MCF 10A (cell line): ENCODE measurements around the gene TULP4. TPM values are rescaled to one million over a fixed set of nuclear protein-coding genes. Genes with fewer than 3 reads are reported as not detected.

ENCODE experiments used
- BruUV-seq: library from RNA; stranded (reverse); fragments of 400-500 nt; replicated peaks from 2 replicates; lab custom pipeline; 2021; lab: Mats Ljungman, UMichigan
- CTCF ChIA-PET: fragments of 300-600 bp; sonication (Branson Sonifier 250); formaldehyde crosslinking; extraction: SDS; loops from one replicate; lab custom pipeline; 2021; ENCODE audit warnings: antibody characterized with exemption, inconsistent platforms; lab: Yijun Ruan, JAX
- POLR2A ChIA-PET: fragments of 300-600, 350-650 bp; sonication (Branson Sonifier 250); formaldehyde crosslinking; extraction: SDS; loops from one replicate; lab custom pipeline; 2020; ENCODE audit warnings: antibody characterized with exemption, inconsistent platforms; lab: Yijun Ruan, JAX
- DNase-seq: peaks from one replicate; pipeline ENCODE4 v3.0.0-alpha.2; 2018; ENCODE audit not compliant: unreplicated experiment
- H3K27ac Mint-ChIP-seq: one replicate; pipeline ENCODE4 v1.8.0; 2022; ENCODE audit warnings: mild to moderate bottlenecking, low read depth, mixed read lengths; ENCODE audit not compliant: unreplicated experiment
- H3K27me3 Mint-ChIP-seq: one replicate; pipeline ENCODE4 v1.8.0; 2022; ENCODE audit warnings: mixed read lengths; ENCODE audit not compliant: insufficient read depth, unreplicated experiment
- H3K36me3 Mint-ChIP-seq: one replicate; pipeline ENCODE4 v1.8.0; 2022; ENCODE audit warnings: mild to moderate bottlenecking, moderate library complexity, mixed read lengths; ENCODE audit not compliant: insufficient read depth, unreplicated experiment
- H3K4me1 Mint-ChIP-seq: one replicate; pipeline ENCODE4 v1.8.0; 2022; ENCODE audit warnings: mixed read lengths; ENCODE audit not compliant: insufficient read depth, unreplicated experiment
- H3K4me3 Mint-ChIP-seq: one replicate; pipeline ENCODE4 v1.8.0; 2022; ENCODE audit warnings: mild to moderate bottlenecking, moderate library complexity, mixed read lengths; ENCODE audit not compliant: unreplicated experiment
- H3K9me3 Mint-ChIP-seq: one replicate; pipeline ENCODE4 v1.8.0; 2022; ENCODE audit warnings: mixed read lengths; ENCODE audit not compliant: unreplicated experiment
- intact Hi-C: fragments of 100-400 bp; cut with micrococcal nuclease; formaldehyde crosslinking; loops from 2 replicates; pipeline ENCODE4 v1.14.1; 2022
- total RNA-seq: library from RNA; stranded (reverse); gene quantifications from 2 replicates; pipeline ENCODE4 v1.2.3, GENCODE V29; 2022
- TF ChIP-seq, protein P1 (sequence below): fragments of 200-600 bp; IDR thresholded peaks from one replicate; pipeline ENCODE4 v1.8.0; 2022; ENCODE audit warnings: antibody characterized with exemption, mild to moderate bottlenecking; ENCODE audit not compliant: unreplicated experiment

The TULP4 gene
- total RNA-seq, 1 experiment from 2014 or later: 64.2 TPM

- Mint-ChIP-seq H3K4me1 (peaks cover 9% of the 10 kb centered on the region), H3K9me3 (no peaks in the 10 kb centered on the region), H3K36me3 (peaks cover 66% of the 10 kb centered on the region), H3K4me3 (no peak overlapping the region), H3K27me3 (no peaks in the 10 kb centered on the region), H3K27ac (no peak overlapping the region)
- intact Hi-C loops: no loop called here
- BruUV-seq: no TSS peak
- no peak for DNase-seq
- ChIA-PET CTCF (interaction anchor here (0.6 kb wide), 1 partner anchor 1277 kb away, joined by 3 read pairs; no protein-coding TSS in a partner anchor), POLR2A (interaction anchor here (1.4 to 1.6 kb wide), 2 partner anchors 45 to 134 kb away, joined by 4 to 5 read pairs; no protein-coding TSS in a partner anchor)
- TF ChIP-seq, protein P1, sequence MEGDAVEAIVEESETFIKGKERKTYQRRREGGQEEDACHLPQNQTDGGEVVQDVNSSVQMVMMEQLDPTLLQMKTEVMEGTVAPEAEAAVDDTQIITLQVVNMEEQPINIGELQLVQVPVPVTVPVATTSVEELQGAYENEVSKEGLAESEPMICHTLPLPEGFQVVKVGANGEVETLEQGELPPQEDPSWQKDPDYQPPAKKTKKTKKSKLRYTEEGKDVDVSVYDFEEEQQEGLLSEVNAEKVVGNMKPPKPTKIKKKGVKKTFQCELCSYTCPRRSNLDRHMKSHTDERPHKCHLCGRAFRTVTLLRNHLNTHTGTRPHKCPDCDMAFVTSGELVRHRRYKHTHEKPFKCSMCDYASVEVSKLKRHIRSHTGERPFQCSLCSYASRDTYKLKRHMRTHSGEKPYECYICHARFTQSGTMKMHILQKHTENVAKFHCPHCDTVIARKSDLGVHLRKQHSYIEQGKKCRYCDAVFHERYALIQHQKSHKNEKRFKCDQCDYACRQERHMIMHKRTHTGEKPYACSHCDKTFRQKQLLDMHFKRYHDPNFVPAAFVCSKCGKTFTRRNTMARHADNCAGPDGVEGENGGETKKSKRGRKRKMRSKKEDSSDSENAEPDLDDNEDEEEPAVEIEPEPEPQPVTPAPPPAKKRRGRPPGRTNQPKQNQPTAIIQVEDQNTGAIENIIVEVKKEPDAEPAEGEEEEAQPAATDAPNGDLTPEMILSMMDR: no peak
Observed at GRCh38 chr6:158457131-158457530, 144.9 kb downstream of the TULP4 start.

DNA sequence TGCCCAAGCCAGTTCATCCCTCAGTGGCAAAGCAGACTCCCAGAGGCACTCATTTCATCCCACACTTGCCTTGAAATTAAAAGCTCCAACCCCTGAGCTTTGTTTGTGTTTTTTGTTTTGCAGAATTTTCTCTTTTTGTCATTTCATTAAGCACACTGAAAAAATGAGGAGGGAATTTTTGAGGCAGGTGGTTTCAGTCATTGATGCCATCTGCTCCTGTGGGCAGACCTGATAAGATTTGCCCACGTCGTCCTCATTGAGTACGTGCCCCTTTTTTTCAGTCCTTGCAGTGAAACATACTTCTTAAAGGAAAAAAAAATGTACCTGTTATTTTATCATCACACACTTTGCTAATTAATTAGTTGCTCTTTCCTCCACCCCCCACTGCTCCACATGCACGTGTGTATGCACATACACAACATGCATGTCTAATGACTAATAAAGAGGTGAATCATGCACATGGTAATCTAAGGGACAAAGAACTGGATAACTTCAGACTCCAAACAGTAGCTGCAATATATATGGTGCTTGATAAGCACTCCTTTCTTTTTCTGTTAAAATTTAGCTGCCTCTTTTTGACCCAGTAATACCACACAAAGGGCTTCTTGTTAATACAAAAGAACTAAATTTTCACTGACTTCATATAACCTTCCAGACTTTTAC is 145.5 kb downstream of the TULP4 start:
- Mint-ChIP-seq H3K9me3 (no peaks in the 10 kb centered on the region), H3K27me3 (no peaks in the 10 kb centered on the region), H3K27ac (no peak overlapping the region), H3K36me3 (peaks cover 70% of the 10 kb centered on the region), H3K4me3 (no peak overlapping the region), H3K4me1 (peaks cover 5% of the 10 kb centered on the region)
- intact Hi-C loops: no loop called here
- ChIA-PET POLR2A (interaction anchor here (1.1 to 1.6 kb wide), 3 partner anchors 46 to 157 kb away, joined by 3 to 5 read pairs (median 4); no protein-coding TSS in a partner anchor), CTCF (interaction anchor here (0.6 kb wide), 1 partner anchor 1278 kb away, joined by 3 read pairs; no protein-coding TSS in a partner anchor)
- no TSS peak for BruUV-seq
- peak; percentile 14 for DNase-seq
- TF ChIP-seq, protein P1: no peak

GRCh38 chr6:158459726-158460125 is 147.5 kb downstream of the TULP4 start:
- ChIA-PET POLR2A (interaction anchor here (1.1 kb wide), 1 partner anchor 42 kb away, joined by 5 read pairs; no protein-coding TSS in a partner anchor), CTCF (interaction anchor here (0.7 kb wide), 1 partner anchor 25 kb away, joined by 3 read pairs; no protein-coding TSS in a partner anchor)
- TF ChIP-seq, protein P1: no peak
- Mint-ChIP-seq H3K9me3 (no peaks in the 10 kb centered on the region), H3K27ac (no peak overlapping the region), H3K36me3 (peaks cover 67% of the 10 kb centered on the region), H3K27me3 (no peaks in the 10 kb centered on the region), H3K4me1 (peaks cover 5% of the 10 kb centered on the region), H3K4me3 (no peak overlapping the region)
- intact Hi-C loops: no loop called here
- no TSS peak for BruUV-seq
- no peak for DNase-seq

- H3K36me3 Mint-ChIP-seq: peaks cover 74% of the 10 kb centered on the region
- DNase-seq: peak; percentile 20
- intact Hi-C loops: no loop called here
- H3K4me1 Mint-ChIP-seq: peaks cover 5% of the 10 kb centered on the region
- CTCF ChIA-PET: interaction anchor here (0.6 kb wide), 2 partner anchors 56 to 104 kb away, joined by 3 to 4 read pairs; no protein-coding TSS in a partner anchor
- no peaks in the 10 kb centered on the region for H3K9me3 Mint-ChIP-seq
- POLR2A ChIA-PET: interaction anchor here (0.6 to 1.1 kb wide), 3 partner anchors 27 to 87 kb away, joined by 3 to 5 read pairs (median 4); no protein-coding TSS in a partner anchor
- no peak overlapping the region for H3K27ac Mint-ChIP-seq
- TF ChIP-seq, protein P1: no peak
- H3K27me3 Mint-ChIP-seq: no peaks in the 10 kb centered on the region
- no TSS peak for BruUV-seq
- H3K4me3 Mint-ChIP-seq: no peak overlapping the region
Observed at GRCh38 chr6:158460602-158461169, 148.4 kb downstream of the TULP4 start.
